Fibroblast of skin of right biceps (primary cell): Measurements from ENCODE around the gene ANKRD13C.
A peak's percentile ranks its signal among the peaks of the same experiment; 100 is the strongest.
"Not testable (repeated sequence)": the region's sequence is repeated elsewhere in the genome, so short reads cannot be mapped to it uniquely, and the experiment has no call there.

Experiments used
- DNase-seq: peaks from one replicate; pipeline ENCODE4 v3.0.0-alpha.2; 2013

Gene ANKRD13C

GRCh38 chr1:70354332-70355110 lies at the start of gene ANKRD13C:
TSS of gene ANKRD13C (minus strand) at chr1:70354722. CDS start at chr1:70354408, 314 bp downstream.
- DNase-seq = peak; percentile 98

GRCh38 chr1:70403759-70404158 lies 49.2 kb upstream of the ANKRD13C start:
- no peak for DNase-seq

GRCh38 chr1:70401974-70402373 lies 47.5 kb upstream of the ANKRD13C start:
- DNase-seq = no peak

- DNase-seq = no peak
Measured at GRCh38 chr1:70400335-70400734, 45.8 kb upstream of the ANKRD13C start.

- DNase-seq = no peak
Measured at GRCh38 chr1:70397013-70397412, 42.5 kb upstream of the ANKRD13C start.

- DNase-seq = no peak
Measured at GRCh38 chr1:70396607-70397006, 42.1 kb upstream of the ANKRD13C start.

- DNase-seq = no peak
Measured at GRCh38 chr1:70392626-70393025, 38.1 kb upstream of the ANKRD13C start.

GRCh38 chr1:70387507-70387906 lies 33.0 kb upstream of the ANKRD13C start:
- DNase-seq = no peak

GRCh38 chr1:70386121-70386520 lies 31.6 kb upstream of the ANKRD13C start:
- DNase-seq = no peak

GRCh38 chr1:70385477-70385876 lies 31.0 kb upstream of the ANKRD13C start:
- DNase-seq = no peak

- DNase-seq = no peak
Measured at GRCh38 chr1:70384542-70384941, 30.0 kb upstream of the ANKRD13C start.

GRCh38 chr1:70383483-70383882 lies 29.0 kb upstream of the ANKRD13C start:
- no peak for DNase-seq

GRCh38 chr1:70382682-70383081 lies 28.2 kb upstream of the ANKRD13C start:
- DNase-seq = no peak

- no peak for DNase-seq
Measured at GRCh38 chr1:70376196-70376595, 21.7 kb upstream of the ANKRD13C start.

- DNase-seq = peak; percentile 2
Measured at GRCh38 chr1:70373580-70373979, 19.1 kb upstream of the ANKRD13C start.

- no peak for DNase-seq
Measured at GRCh38 chr1:70372426-70372825, 17.9 kb upstream of the ANKRD13C start.

GRCh38 chr1:70371586-70371985 lies 17.1 kb upstream of the ANKRD13C start:
- not testable (repeated sequence) for DNase-seq

- not testable (repeated sequence) for DNase-seq
Measured at GRCh38 chr1:70367397-70367796, 12.9 kb upstream of the ANKRD13C start.

GRCh38 chr1:70366997-70367396 lies 12.5 kb upstream of the ANKRD13C start:
- not testable (repeated sequence) for DNase-seq

- DNase-seq = not testable (repeated sequence)
Measured at GRCh38 chr1:70366425-70366952, 12.0 kb upstream of the ANKRD13C start.

- no peak for DNase-seq
Measured at GRCh38 chr1:70364439-70364838, 9.9 kb upstream of the ANKRD13C start.

GRCh38 chr1:70361727-70362398 lies 7.3 kb upstream of the ANKRD13C start:
- peak; percentile 55 for DNase-seq

GRCh38 chr1:70360321-70360720 lies 5.8 kb upstream of the ANKRD13C start:
- DNase-seq = no peak

- peak; percentile 65 for DNase-seq
Measured at GRCh38 chr1:70358921-70359564, 4.5 kb upstream of the ANKRD13C start.
